Astrocyte (in vitro differentiated cells and primary cell): ENCODE data around the gene NOA1. TPM values are rescaled to one million over a fixed set of nuclear protein-coding genes. Genes with fewer than 3 reads are reported as not detected.

Experiments used
- DNase-seq: peaks from one replicate; pipeline ENCODE4 v3.0.0-alpha.2; 2010; ENCODE audit warnings: low read depth
- FAIRE-seq: peaks from 2 replicates; lab custom pipeline; 2011; peaks lifted over from hg19 to GRCh38; lab: Jason Lieb, UNC
- H2AFZ ChIP-seq: 2 replicates; pipeline ENCODE4 v1.6.0; 2012; ENCODE audit warnings: low read depth, low read length, inconsistent platforms
- H3K27ac ChIP-seq: 2 replicates; pipeline ENCODE4 v1.5.1; 2011; ENCODE audit warnings: low read depth, low read length, inconsistent platforms
- H3K27me3 ChIP-seq: 2 replicates; pipeline ENCODE4 v1.6.0; 2011; ENCODE audit warnings: low read length, inconsistent platforms; ENCODE audit not compliant: insufficient read depth
- H3K36me3 ChIP-seq: 2 replicates; pipeline ENCODE4 v1.5.1; 2011; ENCODE audit warnings: low read length, inconsistent platforms; ENCODE audit not compliant: insufficient read depth
- H3K4me1 ChIP-seq: 2 replicates; pipeline ENCODE4 v1.5.1; 2011; ENCODE audit warnings: low read length, inconsistent platforms; ENCODE audit not compliant: insufficient read depth
- H3K4me2 ChIP-seq: 2 replicates; pipeline ENCODE4 v1.6.0; 2012; ENCODE audit warnings: low read length, inconsistent platforms
- H3K4me3 ChIP-seq: 2 replicates; pipeline ENCODE4 v1.5.1; 2011; ENCODE audit warnings: low read depth, mild to moderate bottlenecking, low read length, inconsistent platforms; ENCODE audit not compliant: insufficient read depth
- H3K79me2 ChIP-seq: 2 replicates; pipeline ENCODE4 v1.6.0; 2012; ENCODE audit warnings: mild to moderate bottlenecking, low read length, inconsistent platforms; ENCODE audit not compliant: insufficient read depth
- H3K9ac ChIP-seq: 2 replicates; pipeline ENCODE4 v1.6.0; 2012; ENCODE audit warnings: mild to moderate bottlenecking, low read length, inconsistent platforms
- H3K9me3 ChIP-seq: 2 replicates; pipeline ENCODE4 v1.5.1; 2012; ENCODE audit warnings: low read depth, mild to moderate bottlenecking, low read length, inconsistent platforms; ENCODE audit not compliant: insufficient read depth
- H4K20me1 ChIP-seq: 2 replicates; pipeline ENCODE4 v1.6.0; 2012; ENCODE audit warnings: low read length, inconsistent platforms; ENCODE audit not compliant: insufficient read depth
- H3K27ac Mint-ChIP-seq: one replicate; pipeline ENCODE4 v1.8.0; 2021; ENCODE audit warnings: mild to moderate bottlenecking, mixed read lengths; ENCODE audit not compliant: unreplicated experiment
- H3K27me3 Mint-ChIP-seq: one replicate; pipeline ENCODE4 v1.8.0; 2021; ENCODE audit warnings: low read depth, mixed read lengths; ENCODE audit not compliant: unreplicated experiment
- H3K36me3 Mint-ChIP-seq: one replicate; pipeline ENCODE4 v1.8.0; 2021; ENCODE audit warnings: low read depth, mixed read lengths; ENCODE audit not compliant: unreplicated experiment
- H3K4me1 Mint-ChIP-seq: one replicate; pipeline ENCODE4 v1.8.0; 2021; ENCODE audit warnings: low read depth, mixed read lengths; ENCODE audit not compliant: unreplicated experiment
- H3K4me3 Mint-ChIP-seq: one replicate; pipeline ENCODE4 v1.8.0; 2021; ENCODE audit warnings: mild to moderate bottlenecking, moderate library complexity, mixed read lengths; ENCODE audit not compliant: unreplicated experiment
- H3K9me3 Mint-ChIP-seq: one replicate; pipeline ENCODE4 v1.8.0; 2021; ENCODE audit warnings: mild to moderate bottlenecking, mixed read lengths; ENCODE audit not compliant: unreplicated experiment
- CTCF ChIP-seq: IDR thresholded peaks from 2 replicates; pipeline ENCODE4 v1.5.1; 2011; ENCODE audit warnings: low read depth, mild to moderate bottlenecking, inconsistent platforms, low read length, moderate library complexity; ENCODE audit not compliant: insufficient read depth
- EZH2 ChIP-seq: IDR thresholded peaks from 2 replicates; pipeline ENCODE4 v1.6.1; 2012; ENCODE audit warnings: mild to moderate bottlenecking, low read length, inconsistent platforms; ENCODE audit not compliant: insufficient read depth
- total RNA-seq: library from RNA; stranded (reverse); gene quantifications from 2 replicates; pipeline ENCODE4 v1.2.1, GENCODE V29; 2021

NOA1 gene
- total RNA-seq, 1 donor from 2014 or later = 16.2 TPM

- H3K36me3 Mint-ChIP-seq = peaks cover 14% of the 10 kb centered on the region
- no peaks in the 10 kb centered on the region for H3K27me3 ChIP-seq
- H3K79me2 ChIP-seq = peaks cover 9% of the 10 kb centered on the region
- H3K4me1 ChIP-seq = peaks cover 4% of the 10 kb centered on the region
- no peak for TF ChIP-seq EZH2
- no peak for TF ChIP-seq CTCF
- H4K20me1 ChIP-seq = peaks cover 4% of the 10 kb centered on the region
- H3K27ac ChIP-seq = no peak overlapping the region
- no peaks in the 10 kb centered on the region for H3K27me3 Mint-ChIP-seq
- H3K9me3 ChIP-seq = no peaks in the 10 kb centered on the region
- H3K9ac ChIP-seq = no peak overlapping the region
- H3K36me3 ChIP-seq = peaks cover 7% of the 10 kb centered on the region
- no peak overlapping the region for H3K4me3 ChIP-seq
- H3K27ac Mint-ChIP-seq = peak overlapping the region; percentile 9
- FAIRE-seq (peak; percentile 84), DNase-seq (peak; percentile 85)
- H3K9me3 Mint-ChIP-seq = peaks cover 2% of the 10 kb centered on the region
- peak overlapping the region; percentile 45 for H3K4me2 ChIP-seq
- peaks cover 8% of the 10 kb centered on the region for H3K4me1 Mint-ChIP-seq
- H2AFZ ChIP-seq = no peak overlapping the region
- no peak overlapping the region for H3K4me3 Mint-ChIP-seq
These were observed 40.1 kb downstream of the NOA1 start for GRCh38 chr4:56937262-56937661.

- H3K27me3 Mint-ChIP-seq = no peaks in the 10 kb centered on the region
- Histone ChIP-seq H4K20me1 (peaks cover 41% of the 10 kb centered on the region), H3K27ac (no peak overlapping the region), H3K79me2 (peaks cover 44% of the 10 kb centered on the region), H3K27me3 (no peaks in the 10 kb centered on the region), H3K9ac (no peak overlapping the region), H3K36me3 (peaks cover 25% of the 10 kb centered on the region), H2AFZ (no peak overlapping the region), H3K4me1 (no peaks in the 10 kb centered on the region), H3K9me3 (no peaks in the 10 kb centered on the region), H3K4me2 (no peak overlapping the region), H3K4me3 (no peak overlapping the region)
- H3K4me1 Mint-ChIP-seq = peaks cover 5% of the 10 kb centered on the region
- H3K36me3 Mint-ChIP-seq = peaks cover 17% of the 10 kb centered on the region
- H3K4me3 Mint-ChIP-seq = no peak overlapping the region
- DNase-seq (no peak), FAIRE-seq (no peak)
- H3K9me3 Mint-ChIP-seq = no peaks in the 10 kb centered on the region
- no peak for TF ChIP-seq CTCF
- no peak for TF ChIP-seq EZH2
- no peak overlapping the region for H3K27ac Mint-ChIP-seq
These were observed 45.5 kb downstream of the NOA1 start for GRCh38 chr4:56931924-56932323.

GRCh38 chr4:56930638-56931037 is 46.8 kb downstream of the NOA1 start:
- Histone ChIP-seq H3K9me3 (no peaks in the 10 kb centered on the region), H3K79me2 (peaks cover 48% of the 10 kb centered on the region), H3K4me2 (no peak overlapping the region), H3K27me3 (no peaks in the 10 kb centered on the region), H3K4me3 (no peak overlapping the region), H3K4me1 (no peaks in the 10 kb centered on the region), H3K36me3 (peaks cover 25% of the 10 kb centered on the region), H3K9ac (no peak overlapping the region), H3K27ac (no peak overlapping the region), H2AFZ (no peak overlapping the region), H4K20me1 (peaks cover 41% of the 10 kb centered on the region)
- H3K27ac Mint-ChIP-seq = no peak overlapping the region
- no peak overlapping the region for H3K4me3 Mint-ChIP-seq
- H3K9me3 Mint-ChIP-seq = no peaks in the 10 kb centered on the region
- no peaks in the 10 kb centered on the region for H3K27me3 Mint-ChIP-seq
- FAIRE-seq (no peak), DNase-seq (no peak)
- no peak for TF ChIP-seq EZH2
- TF ChIP-seq CTCF = no peak
- H3K36me3 Mint-ChIP-seq = peaks cover 16% of the 10 kb centered on the region
- H3K4me1 Mint-ChIP-seq = peaks cover 5% of the 10 kb centered on the region
